Osteoblast (primary cell): ENCODE measurements around the gene FTO. TPM values are rescaled to one million over a fixed set of nuclear protein-coding genes. Genes with fewer than 3 reads are reported as not detected.

Experiments
- DNase-seq: peaks from one replicate; pipeline ENCODE4 v3.0.0; 2011; ENCODE audit warnings: low spot score, mixed read lengths; ENCODE audit not compliant: insufficient read length; ENCODE audit errors: missing footprints
- H2AFZ ChIP-seq: 2 replicates; pipeline ENCODE4 v1.6.0; 2011; ENCODE audit warnings: mild to moderate bottlenecking, low read length
- H3K27ac ChIP-seq: 2 replicates; pipeline ENCODE4 v1.5.1; 2011; ENCODE audit warnings: mild to moderate bottlenecking, low read depth, low read length, moderate library complexity
- H3K27me3 ChIP-seq: 2 replicates; pipeline ENCODE4 v1.6.0; 2012; ENCODE audit warnings: mild to moderate bottlenecking, control low read depth, inconsistent platforms, low read length, moderate library complexity; ENCODE audit not compliant: insufficient read depth
- H3K36me3 ChIP-seq: 2 replicates; pipeline ENCODE4 v1.5.1; 2011; ENCODE audit warnings: mild to moderate bottlenecking, low read length, control low read depth, moderate library complexity; ENCODE audit not compliant: insufficient read depth
- H3K4me1 ChIP-seq: 2 replicates; pipeline ENCODE4 v1.5.1; 2011; ENCODE audit warnings: mild to moderate bottlenecking, low read length, control low read depth, moderate library complexity; ENCODE audit not compliant: insufficient read depth
- H3K4me2 ChIP-seq: 2 replicates; pipeline ENCODE4 v1.6.0; 2011; ENCODE audit warnings: mild to moderate bottlenecking, low read length; ENCODE audit not compliant: insufficient read depth
- H3K4me3 ChIP-seq: fragments of 200-600 bp; sonication (generic); 3 replicates; pipeline ENCODE4 v1.5.1; 2012; ENCODE audit warnings: mild to moderate bottlenecking, low read length, inconsistent platforms; ENCODE audit not compliant: insufficient read depth
- H3K79me2 ChIP-seq: 2 replicates; pipeline ENCODE4 v1.6.0; 2012; ENCODE audit warnings: mild to moderate bottlenecking, low read length, control low read depth, inconsistent platforms; ENCODE audit not compliant: insufficient read depth
- H3K9me3 ChIP-seq: 2 replicates; pipeline ENCODE4 v1.5.1; 2011; ENCODE audit warnings: low read depth, low read length, control low read depth
- H4K20me1 ChIP-seq: 2 replicates; pipeline ENCODE4 v1.6.0; 2012; ENCODE audit warnings: mild to moderate bottlenecking, low read length, control low read depth; ENCODE audit not compliant: insufficient read depth
- CTCF ChIP-seq: IDR thresholded peaks from 2 replicates; pipeline ENCODE4 v1.5.1; 2011; ENCODE audit warnings: mild to moderate bottlenecking, low read depth, low read length, moderate library complexity; ENCODE audit errors: extremely low read depth
- total RNA-seq: library from RNA; depleted of rRNA; stranded (reverse); fragments of >200 nt; gene quantifications from 2 replicates; pipeline ENCODE4 v1.2.3, GENCODE V29; 2012

FTO gene
- total RNA-seq, 1 donor, result 152 TPM

GRCh38 chr16:54090602-54091001 lies 386.6 kb downstream of the FTO start:
- H3K9me3 ChIP-seq, result no peaks in the 10 kb centered on the region
- H3K27me3 ChIP-seq, result no peaks in the 10 kb centered on the region
- no peaks in the 10 kb centered on the region for H3K4me1 ChIP-seq
- no peak overlapping the region for H3K27ac ChIP-seq
- no peak overlapping the region for H3K4me2 ChIP-seq
- no peaks in the 10 kb centered on the region for H3K36me3 ChIP-seq
- no peaks in the 10 kb centered on the region for H4K20me1 ChIP-seq
- no peak overlapping the region for H2AFZ ChIP-seq
- DNase-seq, result no peak
- H3K79me2 ChIP-seq, result no peaks in the 10 kb centered on the region
- no peak for TF ChIP-seq CTCF
- no peak overlapping the region for H3K4me3 ChIP-seq

- H3K4me2 ChIP-seq, result no peak overlapping the region
- no peaks in the 10 kb centered on the region for H4K20me1 ChIP-seq
- no peak for TF ChIP-seq CTCF
Observed at GRCh38 chr16:54093281-54093680, 389.3 kb downstream of the FTO start.

GRCh38 chr16:54094641-54095040 lies 390.7 kb downstream of the FTO start:
- Histone ChIP-seq H3K27ac (no peak overlapping the region), H3K27me3 (no peaks in the 10 kb centered on the region), H3K4me2 (no peak overlapping the region), H3K4me1 (no peaks in the 10 kb centered on the region), H4K20me1 (no peaks in the 10 kb centered on the region), H3K36me3 (no peaks in the 10 kb centered on the region), H3K9me3 (no peaks in the 10 kb centered on the region), H3K79me2 (no peaks in the 10 kb centered on the region), H2AFZ (no peak overlapping the region), H3K4me3 (no peak overlapping the region)
- TF ChIP-seq CTCF, result no peak
- no peak for DNase-seq

More at GRCh38 chr16:54093281-54093680, 389.3 kb downstream of the FTO start:
- Histone ChIP-seq H2AFZ (no peak overlapping the region), H3K9me3 (no peaks in the 10 kb centered on the region), H3K79me2 (no peaks in the 10 kb centered on the region), H3K27me3 (no peaks in the 10 kb centered on the region), H3K4me3 (no peak overlapping the region), H3K27ac (no peak overlapping the region), H3K4me1 (no peaks in the 10 kb centered on the region), H3K36me3 (no peaks in the 10 kb centered on the region)
- no peak for DNase-seq

- H3K79me2 ChIP-seq, result no peaks in the 10 kb centered on the region
- H3K27ac ChIP-seq, result no peak overlapping the region
- H3K36me3 ChIP-seq, result no peaks in the 10 kb centered on the region
- H4K20me1 ChIP-seq, result no peaks in the 10 kb centered on the region
- no peak for DNase-seq
- H3K4me3 ChIP-seq, result no peak overlapping the region
- TF ChIP-seq CTCF, result no peak
- no peak overlapping the region for H2AFZ ChIP-seq
- H3K4me2 ChIP-seq, result no peak overlapping the region
- no peaks in the 10 kb centered on the region for H3K27me3 ChIP-seq
- H3K9me3 ChIP-seq, result no peaks in the 10 kb centered on the region
- no peaks in the 10 kb centered on the region for H3K4me1 ChIP-seq
Observed at GRCh38 chr16:54096607-54097006, 392.7 kb downstream of the FTO start.
